Activated T-helper 1 cell treated with Interleukin-2 at 50 U/mL for 16 hours (primary cell): ENCODE measurements around the gene SH3GL3.

ENCODE experiments used
- DNase-seq: peaks from one replicate; pipeline ENCODE4 v3.0.0-alpha.2; 2020; ENCODE audit warnings: low read depth

The SH3GL3 gene

GRCh38 chr15:83462026-83462425 is 14.9 kb downstream of the SH3GL3 start:
- no peak for DNase-seq

GRCh38 chr15:83462953-83463433 is 15.9 kb downstream of the SH3GL3 start:
- DNase-seq, result no peak

GRCh38 chr15:83470887-83471286 is 23.7 kb downstream of the SH3GL3 start:
- no peak for DNase-seq

- DNase-seq, result no peak
These were observed 24.2 kb downstream of the SH3GL3 start for GRCh38 chr15:83471307-83471866.

- DNase-seq, result no peak
These were observed 25.0 kb downstream of the SH3GL3 start for GRCh38 chr15:83472151-83472550.

- DNase-seq, result no peak
These were observed 25.7 kb downstream of the SH3GL3 start for GRCh38 chr15:83472797-83473196.

- no peak for DNase-seq
These were observed 27.4 kb downstream of the SH3GL3 start for GRCh38 chr15:83474578-83474977.

- no peak for DNase-seq
These were observed 28.4 kb downstream of the SH3GL3 start for GRCh38 chr15:83475551-83475950.

GRCh38 chr15:83476066-83476465 is 28.9 kb downstream of the SH3GL3 start:
- DNase-seq, result no peak

GRCh38 chr15:83476708-83477107 is 29.6 kb downstream of the SH3GL3 start:
- no peak for DNase-seq

GRCh38 chr15:83477172-83477807 is 30.1 kb downstream of the SH3GL3 start:
- DNase-seq, result no peak

GRCh38 chr15:83477808-83478537 is 30.8 kb downstream of the SH3GL3 start:
- DNase-seq, result no peak

GRCh38 chr15:83483612-83484011 is 36.5 kb downstream of the SH3GL3 start:
- no peak for DNase-seq

GRCh38 chr15:83484636-83485035 is 37.5 kb downstream of the SH3GL3 start:
- no peak for DNase-seq

- no peak for DNase-seq
These were observed 39.2 kb downstream of the SH3GL3 start for GRCh38 chr15:83486363-83486762.

GRCh38 chr15:83487519-83487918 is 40.4 kb downstream of the SH3GL3 start:
- DNase-seq, result no peak

GRCh38 chr15:83489690-83490089 is 42.5 kb downstream of the SH3GL3 start:
- no peak for DNase-seq

- no peak for DNase-seq
These were observed 44.3 kb downstream of the SH3GL3 start for GRCh38 chr15:83491486-83491885.

- no peak for DNase-seq
These were observed 49.6 kb downstream of the SH3GL3 start for GRCh38 chr15:83496766-83497165.

GRCh38 chr15:83498374-83498773 is 51.2 kb downstream of the SH3GL3 start:
- no peak for DNase-seq

- no peak for DNase-seq
These were observed 51.7 kb downstream of the SH3GL3 start for GRCh38 chr15:83498801-83499200.

GRCh38 chr15:83499476-83499875 is 52.3 kb downstream of the SH3GL3 start:
- DNase-seq, result no peak

GRCh38 chr15:83503595-83504364 is 56.6 kb downstream of the SH3GL3 start:
- DNase-seq, result no peak
